Esophagus muscularis mucosa (tissue), 4 donors: ENCODE data around the gene AASDH. TPM values are rescaled to one million over a fixed set of nuclear protein-coding genes. Genes with fewer than 3 reads are reported as not detected.

Experiments
- DNase-seq: peaks from one replicate; pipeline ENCODE4 v3.0.0-alpha.2; 2017; ENCODE audit errors: extremely low spot score
- H3K27ac ChIP-seq, 4 donors: fragments of 200-600 bp; sonication (generic); replicated peaks in 1 of 4; 1 replicate in 3 of 4; 2 replicates in 1 of 4; pipeline ENCODE4 v1.5.1; 2016 to 2019; ENCODE audit warnings: mild to moderate bottlenecking in 1 of 4
- H3K27me3 ChIP-seq, 4 donors: fragments of 200-600 bp; sonication (generic); one replicate each; pipeline versions ENCODE4 v1.5.1 to v1.6.0; 2016 to 2019
- H3K36me3 ChIP-seq, 4 donors: fragments of 200-600 bp; sonication (generic); one replicate each; pipeline ENCODE4 v1.5.1; 2016 to 2019
- H3K4me1 ChIP-seq, 4 donors: fragments of 200-600 bp; sonication (generic); one replicate each; pipeline ENCODE4 v1.5.1; 2016 to 2019
- H3K4me3 ChIP-seq, 4 donors: fragments of 200-600 bp; sonication (generic); 1 replicate in 2 of 4; 2 replicates in 2 of 4; pipeline ENCODE4 v1.5.1; 2016 to 2019; ENCODE audit warnings: mild to moderate bottlenecking in 4 of 4, moderate library complexity in 1 of 4
- H3K9me3 ChIP-seq, 4 donors: fragments of 200-600 bp; sonication (generic); 1 replicate in 3 of 4; 2 replicates in 1 of 4; pipeline ENCODE4 v1.5.1; 2016 to 2019
- CTCF ChIP-seq, 3 experiments: fragments of 200-600 bp in 2 of 3; fragments of 450-650 bp in 1 of 3; sonication (generic) in 2 of 3; IDR thresholded peaks; one replicate each; pipeline ENCODE4 v1.5.1; 2017 to 2019; ENCODE audit warnings: antibody characterized with exemption in 3 of 3, mild to moderate bottlenecking in 2 of 3, moderate library complexity in 1 of 3
- EP300 ChIP-seq: sonication (generic); formaldehyde crosslinking; IDR thresholded peaks from one replicate; pipeline ENCODE4 v1.6.1; 2017; ENCODE audit warnings: antibody characterized with exemption
- POLR2A ChIP-seq: fragments of 450-650 bp; IDR thresholded peaks from one replicate; pipeline ENCODE4 v1.6.1; 2017; ENCODE audit warnings: antibody characterized with exemption, moderate library complexity, mild to moderate bottlenecking, low read depth
- POLR2AphosphoS5 ChIP-seq, 2 donors: sonication (generic); formaldehyde crosslinking; IDR thresholded peaks; one replicate each; pipeline ENCODE4 v1.6.1; 2017; ENCODE audit warnings: antibody characterized with exemption in 2 of 2
- WGBS: methylation state at CpG from one replicate; pipeline ENCODE4 v1.1.5; 2018; 5-methylcytosine and 5-hydroxymethylcytosine counted together
- intact Hi-C: fragments of 100-400 bp; cut with DNase I; formaldehyde crosslinking; loops from one replicate; pipeline ENCODE4 v1.15.1; 2023
- total RNA-seq, 4 donors: library from RNA; depleted of rRNA; stranded (reverse); fragments of >200 nt; gene quantifications; one replicate each; pipeline versions ENCODE4 v1.1.0 to v1.2.1, GENCODE V29; 2016

Gene AASDH
- total RNA-seq, 4 donors from 2014 or later, result 5.2 to 9.3 (median 6.3) TPM

GRCh38 chr4:56414135-56414670, 26.9 kb upstream of the AASDH start:
- Histone ChIP-seq H3K36me3 (no peaks in the 10 kb centered on the region), H3K4me3 (no peak overlapping the region), H3K27me3 (no peaks in the 10 kb centered on the region), H3K9me3 (no peaks in the 10 kb centered on the region), H3K27ac (no peak overlapping the region), H3K4me1 (peaks cover 9 to 21% (median 14%) of the 10 kb centered on the region in 4 donors)
- TF ChIP-seq CTCF (IDR thresholded peaks at IDR 0.05), result no peak
- no peak for TF ChIP-seq EP300
- no peak for TF ChIP-seq POLR2A
- TF ChIP-seq POLR2AphosphoS5 (IDR thresholded peaks at IDR 0.05), result no peak
- DNase-seq, result no peak
- WGBS, result 87% methylated on average over 4 of the region's 4 CpGs
- intact Hi-C loops, result no loop called here

- WGBS, result 16% methylated on average over 4 of the region's 4 CpGs
- Histone ChIP-seq H3K9me3 (no peaks in the 10 kb centered on the region), H3K27me3 (no peaks in the 10 kb centered on the region), H3K27ac (peak overlapping the region in 3 of 4 donors; percentile 12 to 55 (median 35)), H3K4me3 (peak overlapping the region; percentile 8 to 41 (median 34)), H3K4me1 (peaks cover 10 to 21% (median 16%) of the 10 kb centered on the region in 4 donors), H3K36me3 (peaks cover 0 to 6% (median 2%) of the 10 kb centered on the region in 4 donors)
- DNase-seq, result no peak
- intact Hi-C loops, result no loop called here
- TF ChIP-seq POLR2AphosphoS5 (IDR thresholded peaks at IDR 0.05) (peak; percentile 57 to 79), POLR2A (no peak), EP300 (no peak)
Observed at GRCh38 chr4:56410247-56411062, 23.2 kb upstream of the AASDH start.

- intact Hi-C loops, result no loop called here
- no peak for TF ChIP-seq POLR2A
- TF ChIP-seq EP300, result no peak
- TF ChIP-seq POLR2AphosphoS5 (IDR thresholded peaks at IDR 0.05), result no peak
- TF ChIP-seq CTCF (IDR thresholded peaks at IDR 0.05), result no peak
- H3K27me3 ChIP-seq, result no peaks in the 10 kb centered on the region
- no peak for DNase-seq
- 8% methylated on average over 1 of the region's 1 CpG for WGBS
- peak overlapping the region in 2 of 4 donors; percentile 35 to 55 for H3K27ac ChIP-seq
- peaks cover 0 to 10% (median 2%) of the 10 kb centered on the region in 4 donors for H3K36me3 ChIP-seq
- H3K4me3 ChIP-seq, result peak overlapping the region in 2 of 4 donors; percentile 39 to 41
- no peaks in the 10 kb centered on the region for H3K9me3 ChIP-seq
- peaks cover 10 to 21% (median 16%) of the 10 kb centered on the region in 4 donors for H3K4me1 ChIP-seq
Observed at GRCh38 chr4:56409511-56410090, 22.3 kb upstream of the AASDH start.

- no peaks in the 10 kb centered on the region for H3K27me3 ChIP-seq
- TF ChIP-seq CTCF (IDR thresholded peaks at IDR 0.05) (no peak), EP300 (no peak), POLR2AphosphoS5 (IDR thresholded peaks at IDR 0.05) (no peak), POLR2A (no peak)
- peaks cover 10 to 21% (median 16%) of the 10 kb centered on the region in 4 donors for H3K4me1 ChIP-seq
- H3K9me3 ChIP-seq, result no peaks in the 10 kb centered on the region
- H3K4me3 ChIP-seq, result no peak overlapping the region
- H3K36me3 ChIP-seq, result peaks cover 0 to 10% (median 2%) of the 10 kb centered on the region in 4 donors
- no peak for DNase-seq
- 91% methylated on average over 2 of the region's 2 CpGs for WGBS
- intact Hi-C loops, result no loop called here
- H3K27ac ChIP-seq, result no peak overlapping the region
Observed at GRCh38 chr4:56408978-56409377, 21.7 kb upstream of the AASDH start.

GRCh38 chr4:56406151-56406550, 18.9 kb upstream of the AASDH start:
- intact Hi-C loops, result no loop called here
- Histone ChIP-seq H3K27ac (no peak overlapping the region), H3K27me3 (no peaks in the 10 kb centered on the region), H3K4me3 (no peak overlapping the region), H3K4me1 (peaks cover 10 to 18% (median 16%) of the 10 kb centered on the region in 4 donors), H3K9me3 (no peaks in the 10 kb centered on the region), H3K36me3 (peaks cover 0 to 15% (median 2%) of the 10 kb centered on the region in 4 donors)
- 93% methylated on average over 4 of the region's 4 CpGs for WGBS
- no peak for DNase-seq
- no peak for TF ChIP-seq CTCF (IDR thresholded peaks at IDR 0.05)
- TF ChIP-seq POLR2AphosphoS5 (IDR thresholded peaks at IDR 0.05), result no peak
- no peak for TF ChIP-seq POLR2A
- no peak for TF ChIP-seq EP300
